Uterus (tissue), 4 donors: ENCODE measurements around the gene CNTF. TPM values are rescaled to one million over a fixed set of nuclear protein-coding genes. Genes with fewer than 3 reads are reported as not detected.

Experiments
- DNase-seq, 2 donors: peaks; one replicate each; pipeline ENCODE4 v3.0.0-alpha.2; 2019 to 2020
- H3K27ac ChIP-seq, 2 donors: fragments of 200-600 bp; sonication (generic); 1 replicate in 1 of 2; 2 replicates in 1 of 2; pipeline ENCODE4 v1.5.1; 2016 to 2018
- H3K27me3 ChIP-seq, 2 donors: fragments of 200-600 bp; sonication (generic); one replicate each; pipeline ENCODE4 v1.5.1; 2018 to 2019; ENCODE audit warnings: control low read depth in 1 of 2
- H3K36me3 ChIP-seq, 2 donors: fragments of 200-600 bp; sonication (generic); one replicate each; pipeline ENCODE4 v1.5.1; 2019; ENCODE audit warnings: control low read depth in 1 of 2
- H3K4me1 ChIP-seq, 2 donors: fragments of 200-600 bp; sonication (generic); one replicate each; pipeline ENCODE4 v1.5.1; 2018 to 2019; ENCODE audit warnings: control low read depth in 1 of 2
- H3K4me3 ChIP-seq, 2 donors: fragments of 200-600 bp; sonication (generic); 1 replicate in 1 of 2; 2 replicates in 1 of 2; pipeline ENCODE4 v1.5.1; 2018 to 2019; ENCODE audit warnings: mild to moderate bottlenecking in 1 of 2
- H3K9me3 ChIP-seq, 2 donors: fragments of 200-600 bp; sonication (generic); one replicate each; pipeline ENCODE4 v1.5.1; 2019; ENCODE audit warnings: control low read depth in 1 of 2
- CTCF ChIP-seq, 4 experiments: fragments of 200-600 bp in 2 of 4; fragments of 450-650 bp in 2 of 4; sonication (generic) in 2 of 4; IDR thresholded peaks; one replicate each; pipeline ENCODE4 v1.5.1; 2016 to 2019; ENCODE audit warnings: antibody characterized with exemption in 4 of 4, mild to moderate bottlenecking in 2 of 4, moderate library complexity in 1 of 4
- POLR2A ChIP-seq, 2 donors: fragments of 450-650 bp; IDR thresholded peaks; one replicate each; pipeline ENCODE4 v1.6.1; 2016; ENCODE audit warnings: antibody characterized with exemption in 2 of 2, mild to moderate bottlenecking in 1 of 2, moderate library complexity in 1 of 2
- intact Hi-C: fragments of 100-400 bp; cut with DNase I; formaldehyde crosslinking; loops from one replicate; pipeline ENCODE4 v1.15.1; 2023; ENCODE audit warnings: low total_unique reads
- total RNA-seq, 4 donors: library from RNA; depleted of rRNA in 3 of 4; stranded (reverse); fragments of >200 nt in 3 of 4; gene quantifications; one replicate each; pipeline versions ENCODE4 v1.1.0 to v1.2.4, GENCODE V29; 2014 to 2023
- donor health status: DM: yes; HTN: yes; CAD: no.

The CNTF gene
- total RNA-seq, 4 donors from 2014 or later = 1.1 to 1.2 TPM; not detected in 2

- no peak overlapping the region for H3K27ac ChIP-seq
- no peak overlapping the region for H3K4me3 ChIP-seq
- no peaks in the 10 kb centered on the region for H3K36me3 ChIP-seq
- no peaks in the 10 kb centered on the region for H3K27me3 ChIP-seq
- no peaks in the 10 kb centered on the region for H3K4me1 ChIP-seq
- no peak for TF ChIP-seq POLR2A (IDR thresholded peaks at IDR 0.05)
- no peaks in the 10 kb centered on the region for H3K9me3 ChIP-seq
- peak; percentile 34 to 39 for DNase-seq
- intact Hi-C loops = no loop called here
These were observed 5.9 kb upstream of the CNTF start for GRCh38 chr11:58616594-58616993.

GRCh38 chr11:58617976-58618557 lies 4.4 kb upstream of the CNTF start:
- no peak for DNase-seq
- Histone ChIP-seq H3K27ac (no peak overlapping the region), H3K4me3 (no peak overlapping the region), H3K4me1 (no peaks in the 10 kb centered on the region), H3K36me3 (no peaks in the 10 kb centered on the region), H3K9me3 (no peaks in the 10 kb centered on the region), H3K27me3 (no peaks in the 10 kb centered on the region)
- intact Hi-C loops = no loop called here
- TF ChIP-seq POLR2A (IDR thresholded peaks at IDR 0.05) (no peak), CTCF (IDR thresholded peaks at IDR 0.05) (no peak)

GRCh38 chr11:58621586-58622262 lies 741 bp upstream of the CNTF start:
- H3K27me3 ChIP-seq = no peaks in the 10 kb centered on the region
- intact Hi-C loops = no loop called here
- H3K36me3 ChIP-seq = no peaks in the 10 kb centered on the region
- no peak overlapping the region for H3K27ac ChIP-seq
- H3K4me3 ChIP-seq = no peak overlapping the region
- DNase-seq = no peak
- TF ChIP-seq CTCF (IDR thresholded peaks at IDR 0.05) = no peak
- no peak for TF ChIP-seq POLR2A (IDR thresholded peaks at IDR 0.05)
- H3K4me1 ChIP-seq = no peaks in the 10 kb centered on the region
- no peaks in the 10 kb centered on the region for H3K9me3 ChIP-seq

- H3K4me1 ChIP-seq = peaks cover 0 to 3% of the 10 kb centered on the region in 2 donors
- no peaks in the 10 kb centered on the region for H3K9me3 ChIP-seq
- TF ChIP-seq POLR2A (IDR thresholded peaks at IDR 0.05) = no peak
- TF ChIP-seq CTCF (IDR thresholded peaks at IDR 0.05) = no peak
- H3K4me3 ChIP-seq = no peak overlapping the region
- no peak overlapping the region for H3K27ac ChIP-seq
- no peak for DNase-seq
- intact Hi-C loops = no loop called here
- no peaks in the 10 kb centered on the region for H3K36me3 ChIP-seq
- no peaks in the 10 kb centered on the region for H3K27me3 ChIP-seq
These were observed 2.6 kb downstream of the CNTF start for GRCh38 chr11:58625086-58625485.

GRCh38 chr11:58625826-58626460 lies 3.5 kb downstream of the CNTF start:
- intact Hi-C loops = no loop called here
- H3K36me3 ChIP-seq = no peaks in the 10 kb centered on the region
- no peak for DNase-seq
- no peak overlapping the region for H3K4me3 ChIP-seq
- no peak overlapping the region for H3K27ac ChIP-seq
- TF ChIP-seq POLR2A (IDR thresholded peaks at IDR 0.05) (no peak), CTCF (IDR thresholded peaks at IDR 0.05) (no peak)
- no peaks in the 10 kb centered on the region for H3K9me3 ChIP-seq
- peaks cover 0 to 3% of the 10 kb centered on the region in 2 donors for H3K4me1 ChIP-seq
- H3K27me3 ChIP-seq = no peaks in the 10 kb centered on the region
